SK-N-SH treated with all-trans-retinoic acid at 6 μM for 48 hours (cell line): Measurements from ENCODE around the gene CHCHD5.

Experiments
- ATAC-seq: fragments of 200-7000 bp; cut with Tn5 transposase; 3 replicates; pipeline ENCODE4 v1.9.1; 2020; ENCODE audit warnings: mild to moderate bottlenecking, moderate library complexity
- ARNTL ChIP-seq: fragments of 450-650 bp; formaldehyde crosslinking; IDR thresholded peaks from 2 replicates; pipeline ENCODE4 v1.5.0; 2020; ENCODE audit warnings: low read depth, mild to moderate bottlenecking, moderate library complexity, borderline replicate concordance
- BACH2 ChIP-seq: fragments of 250-450 bp; sonication (Bioruptor Pico); IDR thresholded peaks from 2 replicates; pipeline ENCODE4 v1.9.0; 2021; ENCODE audit warnings: mild to moderate bottlenecking, borderline replicate concordance
- CSDC2 ChIP-seq: fragments of 250-450 bp; sonication (Bioruptor Pico); IDR thresholded peaks from 2 replicates; pipeline ENCODE4 v1.5.0; 2020; ENCODE audit warnings: mild to moderate bottlenecking, moderate library complexity
- CSRNP3 ChIP-seq: fragments of 250-450 bp; sonication (Bioruptor Pico); IDR thresholded peaks from 2 replicates; pipeline ENCODE4 v1.5.1; 2021; ENCODE audit warnings: mild to moderate bottlenecking, moderate library complexity
- ESRRG ChIP-seq: fragments of 250-450 bp; sonication (Bioruptor Pico); IDR thresholded peaks from 2 replicates; pipeline ENCODE4 v1.6.1; 2021; ENCODE audit warnings: mild to moderate bottlenecking
- ISL1 ChIP-seq: fragments of 250-450 bp; sonication (Bioruptor Pico); IDR thresholded peaks from 2 replicates; pipeline ENCODE4 v2.1.2; 2022; ENCODE audit warnings: mild to moderate bottlenecking, moderate library complexity
- OSR1 ChIP-seq: fragments of 250-450 bp; sonication (Bioruptor Pico); IDR thresholded peaks from 2 replicates; pipeline ENCODE4 v1.8.0; 2022; ENCODE audit warnings: moderate library complexity, mild to moderate bottlenecking, inconsistent platforms
- PATZ1 ChIP-seq: fragments of 250-450 bp; sonication (Bioruptor Pico); IDR thresholded peaks from 2 replicates; pipeline ENCODE4 v1.8.0; 2020; ENCODE audit warnings: mild to moderate bottlenecking, moderate library complexity, borderline replicate concordance
- POU6F1 ChIP-seq: fragments of 250-450 bp; sonication (Bioruptor Pico); IDR thresholded peaks from 2 replicates; pipeline ENCODE4 v1.8.0; 2021; ENCODE audit warnings: low read depth, mild to moderate bottlenecking, moderate library complexity, borderline replicate concordance
- PPARA ChIP-seq: fragments of 250-450 bp; sonication (Bioruptor Pico); IDR thresholded peaks from 2 replicates; pipeline ENCODE4 v1.5.0; 2020; ENCODE audit warnings: mild to moderate bottlenecking, borderline replicate concordance
- RARB ChIP-seq: fragments of 250-450 bp; sonication (Bioruptor Pico); IDR thresholded peaks from 2 replicates; pipeline ENCODE4 v1.8.0; 2021; ENCODE audit warnings: mild to moderate bottlenecking, moderate library complexity
- SNAI2 ChIP-seq: fragments of 250-450 bp; sonication (Bioruptor Pico); IDR thresholded peaks from 2 replicates; pipeline ENCODE4 v1.5.0; 2020; ENCODE audit warnings: mild to moderate bottlenecking, moderate library complexity
- TOX ChIP-seq: fragments of 250-450 bp; sonication (Bioruptor Pico); IDR thresholded peaks from 2 replicates; pipeline ENCODE4 v1.8.0; 2021; ENCODE audit warnings: mild to moderate bottlenecking, moderate library complexity, borderline replicate concordance
- TSHZ2 ChIP-seq: fragments of 250-450 bp; sonication (Bioruptor Pico); IDR thresholded peaks from 2 replicates; pipeline ENCODE4 v1.5.0; 2020; ENCODE audit warnings: mild to moderate bottlenecking, moderate library complexity
- ZC3H10 ChIP-seq: fragments of 250-450 bp; sonication (Bioruptor Pico); IDR thresholded peaks from 2 replicates; pipeline ENCODE4 v1.5.1; 2021; ENCODE audit warnings: mild to moderate bottlenecking, moderate library complexity
- ZFP3 ChIP-seq: fragments of 250-450 bp; sonication (Bioruptor Pico); IDR thresholded peaks from 2 replicates; pipeline ENCODE4 v1.5.0; 2020; ENCODE audit warnings: mild to moderate bottlenecking, moderate library complexity
- ZFP30 ChIP-seq: fragments of 450-650 bp; formaldehyde crosslinking; IDR thresholded peaks from 2 replicates; pipeline ENCODE4 v1.5.0; 2022; ENCODE audit warnings: mild to moderate bottlenecking, moderate library complexity
- ZNF565 ChIP-seq: fragments of 450-650 bp; formaldehyde crosslinking; conservative IDR thresholded peaks from 2 replicates; pipeline ENCODE4 v1.5.0; 2020; ENCODE audit warnings: low read depth, mild to moderate bottlenecking, moderate library complexity
- ZNF8 ChIP-seq: fragments of 450-650 bp; formaldehyde crosslinking; IDR thresholded peaks from 2 replicates; pipeline ENCODE4 v1.5.0; 2020; ENCODE audit warnings: mild to moderate bottlenecking, moderate library complexity

Gene CHCHD5

GRCh38 chr2:112541315-112542122 is 42.9 kb upstream of the CHCHD5 start:
- ATAC-seq, result peak; percentile 85
- TF ChIP-seq BACH2 (no peak), ZC3H10 (CRISPR knock-in tag) (no peak), ZFP3 (CRISPR knock-in tag) (0 out of 2 replicates have a peak, but pooled peaks have one; percentile 1), CSRNP3 (CRISPR knock-in tag) (0 out of 2 replicates have a peak, but pooled peaks have one; percentile 41)
- TF ChIP-seq, all 23 proteins: peak for 2

- peak; percentile 90 for ATAC-seq
- 0 out of 2 replicates have a peak, but pooled peaks have one; percentile 6 for TF ChIP-seq ZFP3 (CRISPR knock-in tag)
- peak; percentile 80; the same call in 1 of the 2 replicates for TF ChIP-seq SNAI2
- no peak; the same call in 1 of the 2 replicates for TF ChIP-seq CSRNP3 (CRISPR knock-in tag)
- TF ChIP-seq ZNF565 (CRISPR knock-in tag), result no peak
- TF ChIP-seq, all 23 proteins: peak for 2
These were observed 42.1 kb upstream of the CHCHD5 start, which contains the start of gene POLR1B for GRCh38 chr2:112542123-112542983. Gene POLR1B (plus strand): TSS chr2:112542465. CDS start chr2:112542495, 30 bp downstream.

- TF ChIP-seq ZC3H10 (CRISPR knock-in tag), result no peak
- TF ChIP-seq ISL1 (CRISPR knock-in tag), result no peak
- TF ChIP-seq CSDC2 (CRISPR knock-in tag), result no peak
- TF ChIP-seq ARNTL, result no peak
- no peak for TF ChIP-seq TOX (CRISPR knock-in tag)
- no peak for TF ChIP-seq ZFP30 (CRISPR knock-in tag)
- no peak for TF ChIP-seq RARB (CRISPR knock-in tag)
- TF ChIP-seq OSR1 (CRISPR knock-in tag), result no peak
- no peak for TF ChIP-seq PPARA
- no peak for TF ChIP-seq POU6F1
- no peak for TF ChIP-seq BACH2
- TF ChIP-seq ESRRG (CRISPR knock-in tag), result no peak
- no peak for TF ChIP-seq ZNF8
- no peak for TF ChIP-seq ZFP3 (CRISPR knock-in tag)
- TF ChIP-seq PATZ1 (CRISPR knock-in tag), result no peak
- no peak for TF ChIP-seq TSHZ2 (CRISPR knock-in tag)
- no peak for TF ChIP-seq SNAI2
- peak; percentile 46 for ATAC-seq
These were observed 41.3 kb upstream of the CHCHD5 start for GRCh38 chr2:112542984-112543661.
